Muscle layer of duodenum (tissue), 2 donors: Measurements from ENCODE around the gene NDFIP1.

Source experiments
- H3K27ac ChIP-seq: one replicate; pipeline ENCODE4 v1.7.0; 2013; ENCODE audit warnings: mild to moderate bottlenecking, low read length
- H3K27me3 ChIP-seq: one replicate; pipeline ENCODE4 v1.7.0; 2013; ENCODE audit warnings: low read depth, mild to moderate bottlenecking, control low read depth, low read length
- H3K36me3 ChIP-seq, 2 donors: one replicate each; pipeline ENCODE4 v1.7.0; 2013; ENCODE audit warnings: low read length in 2 of 2, control low read depth in 1 of 2, mild to moderate bottlenecking in 1 of 2; ENCODE audit not compliant: insufficient read depth in 2 of 2, control insufficient read depth in 1 of 2
- H3K4me1 ChIP-seq, 2 donors: one replicate each; pipeline ENCODE4 v1.7.0; 2013; ENCODE audit warnings: low read length in 2 of 2, mild to moderate bottlenecking in 2 of 2, control low read depth in 1 of 2, moderate library complexity in 1 of 2; ENCODE audit not compliant: insufficient read depth in 2 of 2, control insufficient read depth in 1 of 2
- H3K4me3 ChIP-seq, 2 donors: one replicate each; pipeline ENCODE4 v1.7.0; 2013; ENCODE audit warnings: low read length in 2 of 2, low read depth in 1 of 2, mild to moderate bottlenecking in 1 of 2
- H3K9me3 ChIP-seq, 2 donors: one replicate each; pipeline ENCODE4 v1.7.0; 2013; ENCODE audit warnings: low read length in 2 of 2, control low read depth in 1 of 2, mild to moderate bottlenecking in 1 of 2; ENCODE audit not compliant: control insufficient read depth in 1 of 2
- donor health status: healthy.

The NDFIP1 gene

GRCh38 chr5:142166754-142167153 lies 58.2 kb downstream of the NDFIP1 start:
- H3K4me3 ChIP-seq, result no peak overlapping the region
- no peak overlapping the region for H3K27ac ChIP-seq
- H3K36me3 ChIP-seq, result no peaks in the 10 kb centered on the region
- H3K27me3 ChIP-seq, result no peaks in the 10 kb centered on the region
- H3K9me3 ChIP-seq, result no peaks in the 10 kb centered on the region
- H3K4me1 ChIP-seq, result no peaks in the 10 kb centered on the region

- no peak overlapping the region for H3K27ac ChIP-seq
- no peaks in the 10 kb centered on the region for H3K9me3 ChIP-seq
- H3K4me3 ChIP-seq, result no peak overlapping the region
- no peaks in the 10 kb centered on the region for H3K27me3 ChIP-seq
- no peaks in the 10 kb centered on the region for H3K36me3 ChIP-seq
- H3K4me1 ChIP-seq, result no peaks in the 10 kb centered on the region
These were observed 58.9 kb downstream of the NDFIP1 start for GRCh38 chr5:142167458-142167857.

- Histone ChIP-seq H3K27me3 (no peaks in the 10 kb centered on the region), H3K27ac (no peak overlapping the region), H3K4me3 (no peak overlapping the region), H3K36me3 (no peaks in the 10 kb centered on the region), H3K9me3 (no peaks in the 10 kb centered on the region), H3K4me1 (no peaks in the 10 kb centered on the region)
These were observed 59.8 kb downstream of the NDFIP1 start for GRCh38 chr5:142168365-142168764.

GRCh38 chr5:142170254-142170953 lies 61.8 kb downstream of the NDFIP1 start:
- Histone ChIP-seq H3K4me3 (no peak overlapping the region), H3K4me1 (no peaks in the 10 kb centered on the region), H3K27me3 (no peaks in the 10 kb centered on the region), H3K27ac (no peak overlapping the region), H3K9me3 (no peaks in the 10 kb centered on the region), H3K36me3 (no peaks in the 10 kb centered on the region)

- no peaks in the 10 kb centered on the region for H3K9me3 ChIP-seq
- H3K36me3 ChIP-seq, result no peaks in the 10 kb centered on the region
- no peaks in the 10 kb centered on the region for H3K4me1 ChIP-seq
- no peaks in the 10 kb centered on the region for H3K27me3 ChIP-seq
- H3K27ac ChIP-seq, result no peak overlapping the region
- H3K4me3 ChIP-seq, result no peak overlapping the region
These were observed 62.7 kb downstream of the NDFIP1 start for GRCh38 chr5:142171270-142171669.

GRCh38 chr5:142175039-142175438 lies 66.5 kb downstream of the NDFIP1 start:
- Histone ChIP-seq H3K4me3 (no peak overlapping the region), H3K4me1 (no peaks in the 10 kb centered on the region), H3K36me3 (no peaks in the 10 kb centered on the region), H3K27ac (no peak overlapping the region), H3K9me3 (no peaks in the 10 kb centered on the region), H3K27me3 (no peaks in the 10 kb centered on the region)

GRCh38 chr5:142175461-142176142 lies 67.0 kb downstream of the NDFIP1 start:
- Histone ChIP-seq H3K27ac (no peak overlapping the region), H3K9me3 (no peaks in the 10 kb centered on the region), H3K27me3 (no peaks in the 10 kb centered on the region), H3K4me1 (no peaks in the 10 kb centered on the region), H3K4me3 (no peak overlapping the region), H3K36me3 (no peaks in the 10 kb centered on the region)

GRCh38 chr5:142176255-142176654 lies 67.7 kb downstream of the NDFIP1 start:
- Histone ChIP-seq H3K27me3 (no peaks in the 10 kb centered on the region), H3K4me1 (no peaks in the 10 kb centered on the region), H3K4me3 (no peak overlapping the region), H3K27ac (no peak overlapping the region), H3K36me3 (no peaks in the 10 kb centered on the region), H3K9me3 (no peaks in the 10 kb centered on the region)

GRCh38 chr5:142178651-142179050 lies 70.1 kb downstream of the NDFIP1 start:
- Histone ChIP-seq H3K9me3 (no peaks in the 10 kb centered on the region), H3K4me1 (no peaks in the 10 kb centered on the region)

GRCh38 chr5:142179776-142180387 lies 71.3 kb downstream of the NDFIP1 start:
- no peak overlapping the region for H3K4me3 ChIP-seq
- H3K27me3 ChIP-seq, result no peaks in the 10 kb centered on the region
- no peaks in the 10 kb centered on the region for H3K9me3 ChIP-seq
- no peaks in the 10 kb centered on the region for H3K36me3 ChIP-seq
- no peak overlapping the region for H3K27ac ChIP-seq
- H3K4me1 ChIP-seq, result no peaks in the 10 kb centered on the region

More at GRCh38 chr5:142178651-142179050, 70.1 kb downstream of the NDFIP1 start:
- no peak overlapping the region for H3K27ac ChIP-seq
- no peaks in the 10 kb centered on the region for H3K27me3 ChIP-seq
- H3K4me3 ChIP-seq, result no peak overlapping the region
- H3K36me3 ChIP-seq, result no peaks in the 10 kb centered on the region

GRCh38 chr5:142181096-142181495 lies 72.5 kb downstream of the NDFIP1 start:
- no peaks in the 10 kb centered on the region for H3K27me3 ChIP-seq
- H3K4me3 ChIP-seq, result no peak overlapping the region
- H3K4me1 ChIP-seq, result no peaks in the 10 kb centered on the region
- no peaks in the 10 kb centered on the region for H3K36me3 ChIP-seq
- H3K9me3 ChIP-seq, result no peaks in the 10 kb centered on the region
- H3K27ac ChIP-seq, result no peak overlapping the region
